Measurements from ENCODE around the gene FRMD4B. TPM values are rescaled to one million over a fixed set of nuclear protein-coding genes. Genes with fewer than 3 reads are reported as not detected.

FRMD4B gene
- total RNA-seq, 2 donors from 2014 or later = 2.1 to 2.2 TPM

GRCh38 chr3:69357196-69357595 is 28.7 kb downstream of the FRMD4B start:
- no peak overlapping the region for H3K4me3 Mint-ChIP-seq
- Histone ChIP-seq H3K27ac (ENCODE audit: low read depth, low read length) (no peak overlapping the region), H3K9me3 (ENCODE audit: control insufficient read depth, low read length) (no peaks in the 10 kb centered on the region), H3K36me3 (ENCODE audit: control insufficient read depth, insufficient read depth, low read length) (no peaks in the 10 kb centered on the region), H3K9ac (ENCODE audit: extremely low read depth, low read length, poor library complexity, severe bottlenecking) (no peak overlapping the region), H3K4me3 (ENCODE audit: low read length) (no peak overlapping the region), H3K4me1 (ENCODE audit: control insufficient read depth, insufficient read depth, low read length) (no peaks in the 10 kb centered on the region), H3K27me3 (ENCODE audit: control insufficient read depth, insufficient read depth, low read length, poor library complexity, severe bottlenecking) (no peaks in the 10 kb centered on the region)
- H3K36me3 Mint-ChIP-seq (ENCODE audit: low read depth) = no peaks in the 10 kb centered on the region
- TF ChIP-seq CTCF (conservative IDR thresholded peaks at IDR 0.05) = no peak
- DNase-seq = no peak
- no peak overlapping the region for H3K27ac Mint-ChIP-seq
- no peaks in the 10 kb centered on the region for H3K4me1 Mint-ChIP-seq
- WGBS, 2 experiments (ENCODE audit: insufficient coverage in 1 of 2, insufficient read length in 1 of 2) = 88 to 90% methylated on average over 2 of the region's 2 CpGs
- H3K27me3 Mint-ChIP-seq (ENCODE audit: insufficient read depth) = peaks cover 1% of the 10 kb centered on the region
- peaks cover 8% of the 10 kb centered on the region for H3K9me3 Mint-ChIP-seq

DNA sequence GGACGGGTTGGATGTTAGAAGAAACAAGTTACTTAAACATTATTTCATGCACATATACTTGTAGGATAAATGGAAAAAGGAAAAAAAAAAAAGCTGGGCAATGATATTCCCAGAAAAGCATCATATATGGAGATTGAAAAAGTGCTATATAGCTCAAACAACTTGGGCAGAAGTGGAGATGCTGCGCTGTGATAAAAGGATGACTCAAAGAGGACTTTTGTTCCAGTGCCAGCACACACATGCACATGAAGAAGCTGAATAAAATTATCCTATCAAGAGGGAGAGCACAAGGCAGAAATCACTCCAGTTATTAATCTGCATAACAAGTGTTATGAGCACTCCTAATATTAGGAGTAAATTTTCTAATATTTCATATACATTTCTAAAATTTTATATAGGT is 30.9 kb downstream of the FRMD4B start:
- Mint-ChIP-seq H3K27ac (no peak overlapping the region), H3K36me3 (ENCODE audit: low read depth) (no peaks in the 10 kb centered on the region), H3K4me3 (no peak overlapping the region), H3K4me1 (no peaks in the 10 kb centered on the region), H3K9me3 (peaks cover 8% of the 10 kb centered on the region), H3K27me3 (ENCODE audit: insufficient read depth) (peaks cover 1% of the 10 kb centered on the region)
- Histone ChIP-seq H3K27ac (ENCODE audit: low read depth, low read length) (no peak overlapping the region), H3K36me3 (ENCODE audit: control insufficient read depth, insufficient read depth, low read length) (no peaks in the 10 kb centered on the region), H3K4me3 (ENCODE audit: low read length) (no peak overlapping the region), H3K9me3 (ENCODE audit: control insufficient read depth, low read length) (no peaks in the 10 kb centered on the region), H3K9ac (ENCODE audit: extremely low read depth, low read length, poor library complexity, severe bottlenecking) (no peak overlapping the region), H3K27me3 (ENCODE audit: control insufficient read depth, insufficient read depth, low read length, poor library complexity, severe bottlenecking) (no peaks in the 10 kb centered on the region), H3K4me1 (ENCODE audit: control insufficient read depth, insufficient read depth, low read length) (no peaks in the 10 kb centered on the region)
- no peak for TF ChIP-seq CTCF (conservative IDR thresholded peaks at IDR 0.05)
- DNase-seq = no peak
- 100% methylated on average over 1 of the region's 2 CpGs for WGBS, 2 experiments (ENCODE audit: insufficient coverage in 1 of 2, insufficient read length in 1 of 2)

- no peaks in the 10 kb centered on the region for H3K27me3 ChIP-seq (ENCODE audit: control insufficient read depth, insufficient read depth, low read length, poor library complexity, severe bottlenecking)
- H3K9ac ChIP-seq (ENCODE audit: extremely low read depth, low read length, poor library complexity, severe bottlenecking) = no peak overlapping the region
- no peak for DNase-seq
- no peak overlapping the region for H3K4me3 ChIP-seq (ENCODE audit: low read length)
- Mint-ChIP-seq H3K4me1 (no peaks in the 10 kb centered on the region), H3K4me3 (no peak overlapping the region), H3K27ac (no peak overlapping the region), H3K36me3 (ENCODE audit: low read depth) (no peaks in the 10 kb centered on the region), H3K27me3 (ENCODE audit: insufficient read depth) (no peaks in the 10 kb centered on the region), H3K9me3 (peaks cover 3% of the 10 kb centered on the region)
- 92 to 94% methylated on average over 14 to 15 of the region's 15 CpGs for WGBS, 2 experiments (ENCODE audit: insufficient coverage in 1 of 2, insufficient read length in 1 of 2)
- no peak for TF ChIP-seq CTCF (conservative IDR thresholded peaks at IDR 0.05)
- H3K4me1 ChIP-seq (ENCODE audit: control insufficient read depth, insufficient read depth, low read length) = no peaks in the 10 kb centered on the region
- H3K36me3 ChIP-seq (ENCODE audit: control insufficient read depth, insufficient read depth, low read length) = no peaks in the 10 kb centered on the region
- no peaks in the 10 kb centered on the region for H3K9me3 ChIP-seq (ENCODE audit: control insufficient read depth, low read length)
- H3K27ac ChIP-seq (ENCODE audit: low read depth, low read length) = no peak overlapping the region
Measured at GRCh38 chr3:69353503-69353902, 32.4 kb downstream of the FRMD4B start.

Data from endodermal cell (in vitro differentiated cells).